ENCODE data around the gene ZMYND11. TPM values are rescaled to one million over a fixed set of nuclear protein-coding genes. Genes with fewer than 3 reads are reported as not detected.

Gene ZMYND11
- total and polyA plus RNA-seq, 2 of the 8 experiments (the other 6 are each of a cell fraction or from before 2014, with no cell fraction given): 7.5 to 26.6 TPM

- TF ChIP-seq, protein P1, sequence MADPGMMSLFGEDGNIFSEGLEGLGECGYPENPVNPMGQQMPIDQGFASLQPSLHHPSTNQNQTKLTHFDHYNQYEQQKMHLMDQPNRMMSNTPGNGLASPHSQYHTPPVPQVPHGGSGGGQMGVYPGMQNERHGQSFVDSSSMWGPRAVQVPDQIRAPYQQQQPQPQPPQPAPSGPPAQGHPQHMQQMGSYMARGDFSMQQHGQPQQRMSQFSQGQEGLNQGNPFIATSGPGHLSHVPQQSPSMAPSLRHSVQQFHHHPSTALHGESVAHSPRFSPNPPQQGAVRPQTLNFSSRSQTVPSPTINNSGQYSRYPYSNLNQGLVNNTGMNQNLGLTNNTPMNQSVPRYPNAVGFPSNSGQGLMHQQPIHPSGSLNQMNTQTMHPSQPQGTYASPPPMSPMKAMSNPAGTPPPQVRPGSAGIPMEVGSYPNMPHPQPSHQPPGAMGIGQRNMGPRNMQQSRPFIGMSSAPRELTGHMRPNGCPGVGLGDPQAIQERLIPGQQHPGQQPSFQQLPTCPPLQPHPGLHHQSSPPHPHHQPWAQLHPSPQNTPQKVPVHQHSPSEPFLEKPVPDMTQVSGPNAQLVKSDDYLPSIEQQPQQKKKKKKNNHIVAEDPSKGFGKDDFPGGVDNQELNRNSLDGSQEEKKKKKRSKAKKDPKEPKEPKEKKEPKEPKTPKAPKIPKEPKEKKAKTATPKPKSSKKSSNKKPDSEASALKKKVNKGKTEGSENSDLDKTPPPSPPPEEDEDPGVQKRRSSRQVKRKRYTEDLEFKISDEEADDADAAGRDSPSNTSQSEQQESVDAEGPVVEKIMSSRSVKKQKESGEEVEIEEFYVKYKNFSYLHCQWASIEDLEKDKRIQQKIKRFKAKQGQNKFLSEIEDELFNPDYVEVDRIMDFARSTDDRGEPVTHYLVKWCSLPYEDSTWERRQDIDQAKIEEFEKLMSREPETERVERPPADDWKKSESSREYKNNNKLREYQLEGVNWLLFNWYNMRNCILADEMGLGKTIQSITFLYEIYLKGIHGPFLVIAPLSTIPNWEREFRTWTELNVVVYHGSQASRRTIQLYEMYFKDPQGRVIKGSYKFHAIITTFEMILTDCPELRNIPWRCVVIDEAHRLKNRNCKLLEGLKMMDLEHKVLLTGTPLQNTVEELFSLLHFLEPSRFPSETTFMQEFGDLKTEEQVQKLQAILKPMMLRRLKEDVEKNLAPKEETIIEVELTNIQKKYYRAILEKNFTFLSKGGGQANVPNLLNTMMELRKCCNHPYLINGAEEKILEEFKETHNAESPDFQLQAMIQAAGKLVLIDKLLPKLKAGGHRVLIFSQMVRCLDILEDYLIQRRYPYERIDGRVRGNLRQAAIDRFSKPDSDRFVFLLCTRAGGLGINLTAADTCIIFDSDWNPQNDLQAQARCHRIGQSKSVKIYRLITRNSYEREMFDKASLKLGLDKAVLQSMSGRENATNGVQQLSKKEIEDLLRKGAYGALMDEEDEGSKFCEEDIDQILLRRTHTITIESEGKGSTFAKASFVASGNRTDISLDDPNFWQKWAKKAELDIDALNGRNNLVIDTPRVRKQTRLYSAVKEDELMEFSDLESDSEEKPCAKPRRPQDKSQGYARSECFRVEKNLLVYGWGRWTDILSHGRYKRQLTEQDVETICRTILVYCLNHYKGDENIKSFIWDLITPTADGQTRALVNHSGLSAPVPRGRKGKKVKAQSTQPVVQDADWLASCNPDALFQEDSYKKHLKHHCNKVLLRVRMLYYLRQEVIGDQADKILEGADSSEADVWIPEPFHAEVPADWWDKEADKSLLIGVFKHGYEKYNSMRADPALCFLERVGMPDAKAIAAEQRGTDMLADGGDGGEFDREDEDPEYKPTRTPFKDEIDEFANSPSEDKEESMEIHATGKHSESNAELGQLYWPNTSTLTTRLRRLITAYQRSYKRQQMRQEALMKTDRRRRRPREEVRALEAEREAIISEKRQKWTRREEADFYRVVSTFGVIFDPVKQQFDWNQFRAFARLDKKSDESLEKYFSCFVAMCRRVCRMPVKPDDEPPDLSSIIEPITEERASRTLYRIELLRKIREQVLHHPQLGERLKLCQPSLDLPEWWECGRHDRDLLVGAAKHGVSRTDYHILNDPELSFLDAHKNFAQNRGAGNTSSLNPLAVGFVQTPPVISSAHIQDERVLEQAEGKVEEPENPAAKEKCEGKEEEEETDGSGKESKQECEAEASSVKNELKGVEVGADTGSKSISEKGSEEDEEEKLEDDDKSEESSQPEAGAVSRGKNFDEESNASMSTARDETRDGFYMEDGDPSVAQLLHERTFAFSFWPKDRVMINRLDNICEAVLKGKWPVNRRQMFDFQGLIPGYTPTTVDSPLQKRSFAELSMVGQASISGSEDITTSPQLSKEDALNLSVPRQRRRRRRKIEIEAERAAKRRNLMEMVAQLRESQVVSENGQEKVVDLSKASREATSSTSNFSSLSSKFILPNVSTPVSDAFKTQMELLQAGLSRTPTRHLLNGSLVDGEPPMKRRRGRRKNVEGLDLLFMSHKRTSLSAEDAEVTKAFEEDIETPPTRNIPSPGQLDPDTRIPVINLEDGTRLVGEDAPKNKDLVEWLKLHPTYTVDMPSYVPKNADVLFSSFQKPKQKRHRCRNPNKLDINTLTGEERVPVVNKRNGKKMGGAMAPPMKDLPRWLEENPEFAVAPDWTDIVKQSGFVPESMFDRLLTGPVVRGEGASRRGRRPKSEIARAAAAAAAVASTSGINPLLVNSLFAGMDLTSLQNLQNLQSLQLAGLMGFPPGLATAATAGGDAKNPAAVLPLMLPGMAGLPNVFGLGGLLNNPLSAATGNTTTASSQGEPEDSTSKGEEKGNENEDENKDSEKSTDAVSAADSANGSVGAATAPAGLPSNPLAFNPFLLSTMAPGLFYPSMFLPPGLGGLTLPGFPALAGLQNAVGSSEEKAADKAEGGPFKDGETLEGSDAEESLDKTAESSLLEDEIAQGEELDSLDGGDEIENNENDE (IDR thresholded peaks at IDR 0.05; ENCODE audit: insufficient replicate concordance, low read length): no peak
- TF ChIP-seq SP1 (IDR thresholded peaks at IDR 0.05; ENCODE audit: low read depth, low read length): no peak
- no peak for TF ChIP-seq TEAD4 (IDR thresholded peaks at IDR 0.05; ENCODE audit: low read depth, low read length)
- no peak for TF ChIP-seq POU5F1 (IDR thresholded peaks at IDR 0.05; ENCODE audit: low read depth, low read length)
- TF ChIP-seq SUZ12 (IDR thresholded peaks at IDR 0.05; ENCODE audit: low read length): no peak
- no peak for TF ChIP-seq RFX5 (IDR thresholded peaks at IDR 0.05; ENCODE audit: borderline replicate concordance, low read depth, low read length)
Observed at GRCh38 chr10:283140-283479, 147.9 kb downstream of the ZMYND11 start (continued).
